CD14-positive monocyte (primary cell): ENCODE data around the gene THRAP3. TPM values are rescaled to one million over a fixed set of nuclear protein-coding genes. Genes with fewer than 3 reads are reported as not detected.
A peak's percentile ranks its signal among the peaks of the same experiment; 100 is the strongest.

Source experiments
- DNase-seq, 3 donors: peaks; one replicate each; pipeline ENCODE4 v3.0.0-alpha.2; 2011 to 2022
- H2AFZ ChIP-seq: 2 replicates; pipeline ENCODE4 v1.6.0; 2012; ENCODE audit warnings: mild to moderate bottlenecking, low read depth, low read length, inconsistent platforms; ENCODE audit not compliant: insufficient read depth, poor library complexity, severe bottlenecking
- H3K27ac ChIP-seq, 2 donors: 1 replicate in 1 of 2; 2 replicates in 1 of 2; pipeline ENCODE4 v1.5.1; 2012 to 2013; ENCODE audit warnings: low read length in 2 of 2, control low read depth in 1 of 2, inconsistent platforms in 1 of 2, low read depth in 1 of 2, mild to moderate bottlenecking in 1 of 2
- H3K27me3 ChIP-seq, 2 donors: one replicate each; pipeline versions ENCODE4 v1.6.0 to v1.6.1; 2011 to 2013; ENCODE audit warnings: low read length in 2 of 2; ENCODE audit not compliant: control insufficient read depth in 2 of 2, insufficient read depth in 2 of 2
- H3K36me3 ChIP-seq, 2 donors: replicated peaks in 1 of 2; 1 replicate in 1 of 2; 2 replicates in 1 of 2; pipeline versions ENCODE4 v1.5.1 to v1.6.1; 2012 to 2013; ENCODE audit warnings: low read length in 2 of 2, control low read depth in 1 of 2, inconsistent platforms in 1 of 2, mild to moderate bottlenecking in 1 of 2; ENCODE audit not compliant: insufficient read depth in 2 of 2, control insufficient read depth in 1 of 2
- H3K4me1 ChIP-seq, 2 donors: 1 replicate in 1 of 2; 2 replicates in 1 of 2; pipeline versions ENCODE4 v1.5.1 to v1.6.1; 2012 to 2013; ENCODE audit warnings: low read length in 2 of 2, control low read depth in 1 of 2, inconsistent platforms in 1 of 2, mild to moderate bottlenecking in 1 of 2, moderate library complexity in 1 of 2; ENCODE audit not compliant: insufficient read depth in 2 of 2, control insufficient read depth in 1 of 2
- H3K4me2 ChIP-seq: replicated peaks from 2 replicates; pipeline ENCODE3; 2012; ENCODE audit warnings: low read length, moderate library complexity, mild to moderate bottlenecking; ENCODE audit not compliant: poor library complexity, severe bottlenecking; ENCODE audit errors: extremely low read depth
- H3K4me3 ChIP-seq, 3 experiments: fragments of 200-600 bp in 1 of 3; sonication (generic) in 1 of 3; replicated peaks in 1 of 3; 1 replicate in 2 of 3; 2 replicates in 1 of 3; pipeline ENCODE4 v1.5.1; 2011 to 2013; ENCODE audit warnings: low read length in 3 of 3, mild to moderate bottlenecking in 3 of 3, control low read depth in 2 of 3, low read depth in 2 of 3, inconsistent platforms in 1 of 3, moderate library complexity in 1 of 3
- H3K79me2 ChIP-seq: 2 replicates; pipeline ENCODE4 v1.6.0; 2012; ENCODE audit warnings: mild to moderate bottlenecking, control low read depth, inconsistent platforms, low read length, moderate library complexity; ENCODE audit not compliant: insufficient read depth
- H3K9ac ChIP-seq: 2 replicates; pipeline ENCODE4 v1.6.0; 2017; ENCODE audit warnings: low read length, mild to moderate bottlenecking; ENCODE audit not compliant: insufficient read depth, poor library complexity, severe bottlenecking
- H3K9me3 ChIP-seq, 2 donors: replicated peaks in 1 of 2; 1 replicate in 1 of 2; 2 replicates in 1 of 2; pipeline versions ENCODE4 v1.5.1 to v1.6.1; 2012 to 2013; ENCODE audit warnings: low read length in 2 of 2, control low read depth in 1 of 2; ENCODE audit not compliant: control insufficient read depth in 1 of 2, insufficient read depth in 1 of 2
- H4K20me1 ChIP-seq: 2 replicates; pipeline ENCODE4 v1.6.0; 2012; ENCODE audit warnings: mild to moderate bottlenecking, low read length, control low read depth, moderate library complexity; ENCODE audit not compliant: insufficient read depth
- H3K27ac Mint-ChIP-seq, 7 donors: one replicate each; pipeline ENCODE4 v1.8.0; 2020; ENCODE audit warnings: mild to moderate bottlenecking in 7 of 7, mixed read lengths in 7 of 7, moderate library complexity in 6 of 7, inconsistent platforms in 2 of 7
- H3K27me3 Mint-ChIP-seq, 3 donors: one replicate each; pipeline ENCODE4 v1.8.0; 2021 to 2022; ENCODE audit warnings: low read depth in 3 of 3, mild to moderate bottlenecking in 3 of 3, mixed read lengths in 3 of 3, moderate library complexity in 3 of 3, inconsistent platforms in 1 of 3
- H3K36me3 Mint-ChIP-seq, 2 donors: one replicate each; pipeline ENCODE4 v1.8.0; 2020; ENCODE audit warnings: mixed read lengths in 2 of 2, inconsistent platforms in 1 of 2, mild to moderate bottlenecking in 1 of 2
- H3K4me1 Mint-ChIP-seq: one replicate; pipeline ENCODE4 v1.8.0; 2020; ENCODE audit warnings: mild to moderate bottlenecking, mixed read lengths
- H3K4me3 Mint-ChIP-seq, 2 donors: one replicate each; pipeline ENCODE4 v1.8.0; 2020; ENCODE audit warnings: mild to moderate bottlenecking in 2 of 2, mixed read lengths in 2 of 2, moderate library complexity in 1 of 2
- H3K9me3 Mint-ChIP-seq, 7 donors: one replicate each; pipeline ENCODE4 v1.8.0; 2020 to 2022; ENCODE audit warnings: mixed read lengths in 7 of 7, mild to moderate bottlenecking in 6 of 7, moderate library complexity in 6 of 7, inconsistent platforms in 2 of 7
- CTCF ChIP-seq: fragments of 200-600 bp; IDR thresholded peaks from one replicate; pipeline ENCODE4 v1.8.0; 2022; ENCODE audit warnings: antibody characterized with exemption, mild to moderate bottlenecking
- WGBS: methylation state at CpG from one replicate; pipeline ENCODE4 v1.1.5; 2013; ENCODE audit warnings: missing lambda C conversion rate; ENCODE audit not compliant: insufficient coverage; 5-methylcytosine and 5-hydroxymethylcytosine counted together
- intact Hi-C, 2 donors: fragments of 100-400 bp; cut with micrococcal nuclease; formaldehyde crosslinking; loops; one replicate each; pipeline versions ENCODE4 v1.15.0 to v1.15.1; 2023
- polyA minus RNA-seq: library from RNA; depleted of rRNA, polyadenylated mRNA; stranded (reverse); fragments of >200 nt; gene quantifications from 2 replicates; pipeline ENCODE4 v1.2.3, GENCODE V29; 2012
- polyA plus RNA-seq, 3 donors: library from polyadenylated mRNA; depleted of rRNA in 1 of 3; unstranded in 2 of 3; stranded (reverse) in 1 of 3; fragments of 300-500 nt in 2 of 3; fragments of >200 nt in 1 of 3; fragmentation: Illumina TruSeq in 2 of 3; gene quantifications; 1 replicate in 2 of 3; 2 replicates in 1 of 3; pipeline ENCODE4 v1.2.3, GENCODE V29; 2012 to 2021
- total RNA-seq, 12 experiments: library from RNA in 1 of 12; stranded (reverse) in 1 of 12; fragments of 120-200 nt in 1 of 12; gene quantifications; one replicate each; pipeline ENCODE4 v1.2.4 and lab custom pipeline; 2013 to 2026; ENCODE audit warnings: mixed read lengths in 6 of 12, inconsistent platforms in 1 of 12

THRAP3 gene
- 59.0 TPM for total RNA-seq (2013)
- polyA plus RNA-seq (10 to 100 TPM; 30.1 to 63.4 (median 35.7) TPM), polyA minus RNA-seq (24.8 and 57.8 TPM in 2 replicates), total RNA-seq (lab: John Stamatoyannopoulos, UW) (110 to 188 (median 139) reads per million in 11 experiments)

- Mint-ChIP-seq H3K27me3 (peaks cover 0 to 3% (median 2%) of the 10 kb centered on the region in 3 donors), H3K4me1 (peaks cover 26% of the 10 kb centered on the region), H3K4me3 (peak within 1 kb of the TSS; percentile 97 to 100), H3K9me3 (no peaks in the 10 kb centered on the region), H3K36me3 (peaks cover 11 to 22% of the 10 kb centered on the region in 2 donors), H3K27ac (peak within 1 kb of the TSS; percentile 99 to 100 (median 100))
- Histone ChIP-seq H3K79me2 (peaks cover 48% of the 10 kb centered on the region), H3K4me3 (peak within 1 kb of the TSS; percentile 86 to 88 (median 87)), H3K36me3 (peaks cover 10 to 26% of the 10 kb centered on the region in 2 donors), H2AFZ (peak within 1 kb of the TSS; percentile 86), H3K9ac (peak within 1 kb of the TSS; percentile 87), H3K4me2 (peak within 1 kb of the TSS; percentile 90), H3K4me1 (peaks cover 24 to 35% of the 10 kb centered on the region in 2 donors), H3K27me3 (no peaks in the 10 kb centered on the region), H4K20me1 (peaks cover 45% of the 10 kb centered on the region), H3K9me3 (no peaks in the 10 kb centered on the region), H3K27ac (peak within 1 kb of the TSS; percentile 97 to 98)
- under 1% methylated on average over 44 of the region's 45 CpGs for WGBS
- DNase-seq, result peak; percentile 99 to 100 (median 100)
- intact Hi-C loops, result loop anchor here (2.0 to 5.0 kb wide), 3 partner anchors 37 to 77 kb away; partner anchors contain the start of gene TRAPPC3 (in 2 of the 2)
- TF ChIP-seq CTCF, result no peak
Measured at GRCh38 chr1:36223996-36224536, at the start of gene THRAP3. THRAP3 (plus strand) TSS chr1:36224443; CDS start chr1:36282564, 58,121 bp downstream.

- Histone ChIP-seq H3K36me3 (peaks cover 92 to 98% of the 10 kb centered on the region in 2 donors), H3K4me1 (no peaks in the 10 kb centered on the region), H3K27me3 (no peaks in the 10 kb centered on the region), H3K9ac (no peak overlapping the region), H3K4me3 (no peak overlapping the region), H3K9me3 (no peaks in the 10 kb centered on the region), H3K4me2 (no peak overlapping the region), H4K20me1 (peaks cover 99% of the 10 kb centered on the region), H3K27ac (peak overlapping the region in 1 of 2 donors; percentile 58), H2AFZ (no peak overlapping the region), H3K79me2 (peaks cover 39% of the 10 kb centered on the region)
- H3K4me1 Mint-ChIP-seq, result no peaks in the 10 kb centered on the region
- no peak overlapping the region for H3K4me3 Mint-ChIP-seq
- WGBS, result 92% methylated on average over 11 of the region's 11 CpGs
- H3K36me3 Mint-ChIP-seq, result peaks cover 86 to 95% of the 10 kb centered on the region in 2 donors
- no peak for DNase-seq
- no peak for TF ChIP-seq CTCF
- H3K27ac Mint-ChIP-seq, result peak overlapping the region in 5 of 7 donors; percentile 2 to 67 (median 45)
- intact Hi-C loops, result no loop called here
- H3K9me3 Mint-ChIP-seq, result peaks cover 0 to 1% (median 0%) of the 10 kb centered on the region in 7 donors
- H3K27me3 Mint-ChIP-seq, result peaks cover 0 to 5% (median 3%) of the 10 kb centered on the region in 3 donors
Measured at GRCh38 chr1:36174713-36175112, 49.5 kb upstream of the THRAP3 start.
